Sigmoid colon (tissue), 4 donors: ENCODE data around the gene CHSY3.

Experiments
- EP300 ChIP-seq, 4 donors: sonication (generic); formaldehyde crosslinking; IDR thresholded peaks; one replicate each; pipeline ENCODE4 v1.6.1; 2017; ENCODE audit warnings: antibody characterized with exemption in 4 of 4
- POLR2A ChIP-seq, 2 donors: fragments of 450-650 bp; IDR thresholded peaks; one replicate each; pipeline ENCODE4 v1.6.1; 2016; ENCODE audit warnings: antibody characterized with exemption in 2 of 2, mild to moderate bottlenecking in 2 of 2, moderate library complexity in 2 of 2
- POLR2AphosphoS5 ChIP-seq, 4 donors: sonication (generic); formaldehyde crosslinking; IDR thresholded peaks; one replicate each; pipeline ENCODE4 v1.6.1; 2017; ENCODE audit warnings: antibody characterized with exemption in 4 of 4
- TF ChIP-seq, protein P1 (sequence below), 4 experiments: fragments of 450-650 bp in 3 of 4; fragments of 200-600 bp in 1 of 4; IDR thresholded peaks; one replicate each; pipeline ENCODE4 v1.5.1; 2016 to 2019; ENCODE audit warnings: antibody characterized with exemption in 4 of 4, mild to moderate bottlenecking in 3 of 4, moderate library complexity in 2 of 4

DNA sequence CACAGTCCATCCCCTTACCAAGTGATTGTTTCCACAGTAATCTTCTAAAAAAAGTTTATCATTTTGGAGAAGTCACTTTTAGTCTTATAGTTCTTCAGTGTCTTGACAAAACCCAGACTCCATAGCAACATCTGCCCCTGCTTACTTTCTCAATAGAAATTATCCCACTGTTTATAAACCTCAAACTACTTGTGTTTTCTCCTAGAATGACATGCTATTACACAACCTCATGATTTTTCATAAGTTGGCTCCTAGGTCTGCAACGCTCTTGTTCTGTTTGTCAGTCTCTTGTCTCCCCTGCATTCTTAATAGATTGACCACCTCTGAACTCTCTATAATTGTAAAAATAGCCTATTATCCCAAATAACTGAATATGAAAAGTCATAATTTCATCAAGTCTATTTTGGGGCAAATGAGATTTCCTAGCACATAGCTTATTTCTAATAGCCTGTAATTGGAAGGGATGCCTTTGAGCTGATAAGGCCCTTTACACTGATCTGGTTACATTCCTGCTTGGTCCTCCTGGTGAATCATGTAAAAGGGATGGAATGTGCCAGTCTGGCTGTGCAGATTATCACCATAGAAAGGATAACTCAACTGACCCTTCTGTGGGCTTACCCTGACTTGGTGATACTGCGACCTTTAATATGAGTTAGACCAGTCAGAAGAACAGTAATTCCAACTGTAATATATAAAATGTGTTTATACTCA lies 69.6 kb downstream of the CHSY3 start:
- TF ChIP-seq, protein P1, sequence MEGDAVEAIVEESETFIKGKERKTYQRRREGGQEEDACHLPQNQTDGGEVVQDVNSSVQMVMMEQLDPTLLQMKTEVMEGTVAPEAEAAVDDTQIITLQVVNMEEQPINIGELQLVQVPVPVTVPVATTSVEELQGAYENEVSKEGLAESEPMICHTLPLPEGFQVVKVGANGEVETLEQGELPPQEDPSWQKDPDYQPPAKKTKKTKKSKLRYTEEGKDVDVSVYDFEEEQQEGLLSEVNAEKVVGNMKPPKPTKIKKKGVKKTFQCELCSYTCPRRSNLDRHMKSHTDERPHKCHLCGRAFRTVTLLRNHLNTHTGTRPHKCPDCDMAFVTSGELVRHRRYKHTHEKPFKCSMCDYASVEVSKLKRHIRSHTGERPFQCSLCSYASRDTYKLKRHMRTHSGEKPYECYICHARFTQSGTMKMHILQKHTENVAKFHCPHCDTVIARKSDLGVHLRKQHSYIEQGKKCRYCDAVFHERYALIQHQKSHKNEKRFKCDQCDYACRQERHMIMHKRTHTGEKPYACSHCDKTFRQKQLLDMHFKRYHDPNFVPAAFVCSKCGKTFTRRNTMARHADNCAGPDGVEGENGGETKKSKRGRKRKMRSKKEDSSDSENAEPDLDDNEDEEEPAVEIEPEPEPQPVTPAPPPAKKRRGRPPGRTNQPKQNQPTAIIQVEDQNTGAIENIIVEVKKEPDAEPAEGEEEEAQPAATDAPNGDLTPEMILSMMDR (IDR thresholded peaks at IDR 0.05), result no peak
- TF ChIP-seq POLR2AphosphoS5 (IDR thresholded peaks at IDR 0.05), result no peak
- no peak for TF ChIP-seq POLR2A (IDR thresholded peaks at IDR 0.05)
- TF ChIP-seq EP300 (IDR thresholded peaks at IDR 0.05), result no peak
